GM13977 (cell line): ENCODE measurements around the gene NME4.

ENCODE experiments used
- DNase-seq: peaks from one replicate; pipeline ENCODE4 v3.0.0; 2012; ENCODE audit warnings: low spot score
- in situ Hi-C: fragments of 300-500 bp; cut with MboI; formaldehyde crosslinking; loops from one replicate; pipeline ENCODE4 v1.12.0; 2022; ENCODE audit warnings: low sequenced_read_pairs, low pct_unique_long_range_greater_than_20kb, mixed read lengths, inconsistent platforms; ENCODE audit not compliant: unreplicated experiment
- TF ChIP-seq, protein P1 (sequence below): IDR thresholded peaks from 2 replicates; pipeline ENCODE4 v1.5.1; 2012; ENCODE audit warnings: mild to moderate bottlenecking, control low read depth; ENCODE audit not compliant: insufficient read depth; ENCODE audit errors: extremely low read depth, missing control alignments

Gene NME4

DNA sequence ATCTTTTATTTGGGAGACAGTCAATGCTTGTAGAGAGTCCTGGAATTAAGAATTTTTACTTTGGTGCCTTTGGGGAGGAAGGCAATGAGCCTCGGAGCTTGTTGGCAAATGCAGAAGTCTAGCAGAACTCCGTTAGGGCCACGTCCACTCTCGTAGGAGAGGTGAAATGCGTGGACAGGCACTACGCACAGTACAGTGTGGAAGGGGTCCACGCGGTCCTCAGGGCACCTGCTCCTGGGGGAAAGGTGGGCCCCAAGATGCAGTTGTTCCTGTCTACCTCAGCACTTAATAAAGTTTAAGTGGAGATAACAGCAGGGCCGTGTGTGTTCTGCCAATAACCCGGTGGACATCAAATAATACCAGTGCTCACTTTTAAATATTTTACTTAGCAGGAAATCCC lies 30.3 kb downstream of the NME4 start:
- TF ChIP-seq, protein P1, sequence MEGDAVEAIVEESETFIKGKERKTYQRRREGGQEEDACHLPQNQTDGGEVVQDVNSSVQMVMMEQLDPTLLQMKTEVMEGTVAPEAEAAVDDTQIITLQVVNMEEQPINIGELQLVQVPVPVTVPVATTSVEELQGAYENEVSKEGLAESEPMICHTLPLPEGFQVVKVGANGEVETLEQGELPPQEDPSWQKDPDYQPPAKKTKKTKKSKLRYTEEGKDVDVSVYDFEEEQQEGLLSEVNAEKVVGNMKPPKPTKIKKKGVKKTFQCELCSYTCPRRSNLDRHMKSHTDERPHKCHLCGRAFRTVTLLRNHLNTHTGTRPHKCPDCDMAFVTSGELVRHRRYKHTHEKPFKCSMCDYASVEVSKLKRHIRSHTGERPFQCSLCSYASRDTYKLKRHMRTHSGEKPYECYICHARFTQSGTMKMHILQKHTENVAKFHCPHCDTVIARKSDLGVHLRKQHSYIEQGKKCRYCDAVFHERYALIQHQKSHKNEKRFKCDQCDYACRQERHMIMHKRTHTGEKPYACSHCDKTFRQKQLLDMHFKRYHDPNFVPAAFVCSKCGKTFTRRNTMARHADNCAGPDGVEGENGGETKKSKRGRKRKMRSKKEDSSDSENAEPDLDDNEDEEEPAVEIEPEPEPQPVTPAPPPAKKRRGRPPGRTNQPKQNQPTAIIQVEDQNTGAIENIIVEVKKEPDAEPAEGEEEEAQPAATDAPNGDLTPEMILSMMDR: no peak
- DNase-seq: no peak
- in situ Hi-C loops: no loop called here

DNA sequence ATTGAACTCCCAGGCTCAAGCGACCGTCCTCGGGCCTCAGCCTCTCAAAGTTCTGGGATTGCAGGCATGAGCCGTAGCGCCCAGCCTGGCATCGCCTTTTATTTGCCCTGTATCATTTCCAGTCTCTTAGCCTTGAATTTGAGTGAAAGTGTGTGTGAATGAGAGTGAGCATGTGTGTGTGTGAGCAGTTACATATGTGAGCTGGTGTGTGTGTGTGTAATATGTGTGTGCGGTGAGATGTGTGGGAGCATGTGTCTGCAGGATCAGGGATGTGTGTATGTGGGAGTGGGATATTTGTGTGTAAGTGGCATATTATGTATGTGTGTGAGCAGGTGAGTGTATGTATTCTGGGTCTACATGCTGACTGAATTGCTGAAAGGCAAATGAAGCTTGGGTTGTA lies 33.9 kb downstream of the NME4 start:
- DNase-seq: no peak
- in situ Hi-C loops: no loop called here
- TF ChIP-seq, protein P1: no peak

DNA sequence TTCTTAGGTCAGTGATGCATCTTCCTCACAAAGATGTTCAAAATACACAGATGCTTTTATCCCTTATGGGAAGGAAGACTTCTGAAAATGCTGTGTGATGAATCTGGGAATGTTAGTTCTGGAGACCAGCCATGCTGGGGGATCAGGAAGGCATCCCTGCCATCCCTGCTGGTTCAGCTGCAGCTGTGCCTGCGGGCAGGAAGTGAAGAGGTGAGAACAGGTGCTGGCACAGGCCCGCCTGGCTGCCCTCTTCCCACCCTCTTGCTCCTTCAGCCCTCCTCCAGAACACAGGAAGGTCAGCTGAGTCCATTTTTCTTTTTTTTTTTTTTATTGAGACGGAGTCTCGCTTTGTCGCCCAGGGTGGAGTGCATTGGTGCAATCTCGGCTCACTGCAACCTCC lies 43.6 kb downstream of the NME4 start:
- no peak for DNase-seq
- in situ Hi-C loops: no loop called here
- TF ChIP-seq, protein P1: no peak

DNA sequence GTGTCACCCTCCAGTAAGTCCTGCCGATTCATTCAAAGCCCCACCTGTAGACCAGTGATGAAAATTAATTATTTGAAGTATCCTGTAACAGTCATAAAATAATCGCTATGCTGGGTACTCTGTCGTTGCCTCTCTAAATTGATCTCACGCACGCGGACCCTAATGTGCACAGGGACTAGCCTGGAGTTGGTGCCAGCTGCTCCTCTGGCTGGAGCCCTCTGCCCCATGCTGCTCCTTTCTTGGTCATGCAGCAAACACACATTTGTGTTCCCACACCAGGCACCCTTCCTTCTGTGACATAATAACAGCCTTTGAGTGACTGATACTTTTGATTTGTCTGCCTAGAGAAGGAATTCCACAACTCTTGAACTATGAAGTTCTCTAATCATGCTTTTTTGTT lies 44.4 kb downstream of the NME4 start:
- DNase-seq: no peak
- in situ Hi-C loops: no loop called here
- TF ChIP-seq, protein P1: no peak

DNA sequence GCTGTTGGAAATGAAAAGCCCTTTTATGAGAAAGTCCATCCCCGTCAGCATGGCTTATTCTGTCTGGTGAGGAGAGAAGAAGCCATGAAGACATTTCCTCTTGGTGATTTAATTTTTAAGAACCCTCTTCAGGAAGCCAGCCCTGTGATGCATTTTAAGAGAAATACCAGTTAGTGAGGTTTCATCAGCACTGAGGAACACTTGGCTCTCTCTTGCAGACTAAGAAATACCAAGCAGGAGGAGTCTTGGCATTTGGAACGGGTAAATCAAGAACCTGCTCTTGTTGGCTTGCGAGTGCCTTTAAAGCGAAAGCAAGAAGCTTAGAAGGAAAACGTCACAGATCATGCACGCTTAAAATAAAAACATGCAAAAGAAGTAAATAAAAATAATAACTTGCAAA lies 46.0 kb downstream of the NME4 start:
- in situ Hi-C loops: no loop called here
- no peak for DNase-seq
- TF ChIP-seq, protein P1: no peak

DNA sequence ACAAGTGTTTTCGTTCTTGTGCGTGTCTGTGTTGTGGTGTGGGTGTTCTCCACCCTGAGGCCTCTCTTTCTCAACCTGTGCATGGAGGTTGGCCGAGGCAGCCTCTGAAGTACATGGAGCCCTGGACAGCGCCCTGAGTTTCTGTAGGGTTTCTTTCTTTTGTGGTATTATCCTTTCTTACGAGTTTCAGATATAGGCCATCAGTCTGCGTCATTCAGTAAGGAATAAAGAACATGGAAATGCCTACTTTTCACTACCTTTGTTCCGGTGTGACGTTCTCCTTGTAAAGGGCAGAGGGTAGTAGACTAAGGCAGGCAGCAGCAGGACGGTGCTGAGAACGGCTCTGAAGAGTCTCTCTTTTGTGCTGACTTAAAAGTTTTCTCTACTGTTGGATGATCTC lies 47.0 kb downstream of the NME4 start:
- TF ChIP-seq, protein P1: no peak
- DNase-seq: no peak
- in situ Hi-C loops: no loop called here

DNA sequence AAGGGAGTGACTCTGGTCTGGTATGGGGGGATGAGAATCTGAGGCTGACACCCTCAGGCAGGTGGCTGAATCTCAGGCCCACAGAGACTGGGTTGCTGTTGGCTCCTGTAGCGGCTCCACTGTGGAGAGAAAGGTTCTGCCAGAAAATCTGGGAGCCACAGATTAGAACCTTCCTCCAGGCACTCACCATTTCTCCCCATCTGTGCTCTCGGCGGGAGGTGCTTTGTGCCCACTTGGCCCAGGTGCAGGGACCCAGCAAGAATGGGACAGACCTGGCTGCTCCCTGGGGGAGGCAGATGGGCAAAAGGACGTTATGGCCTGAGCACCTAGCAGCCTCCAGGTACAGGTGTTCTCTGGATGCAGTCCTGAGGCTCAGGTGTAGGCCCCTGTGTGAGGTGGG lies 48.6 kb downstream of the NME4 start:
- in situ Hi-C loops: no loop called here
- TF ChIP-seq, protein P1: no peak
- no peak for DNase-seq
